ENCODE measurements around the gene ECHDC3.

Gene ECHDC3

DNA sequence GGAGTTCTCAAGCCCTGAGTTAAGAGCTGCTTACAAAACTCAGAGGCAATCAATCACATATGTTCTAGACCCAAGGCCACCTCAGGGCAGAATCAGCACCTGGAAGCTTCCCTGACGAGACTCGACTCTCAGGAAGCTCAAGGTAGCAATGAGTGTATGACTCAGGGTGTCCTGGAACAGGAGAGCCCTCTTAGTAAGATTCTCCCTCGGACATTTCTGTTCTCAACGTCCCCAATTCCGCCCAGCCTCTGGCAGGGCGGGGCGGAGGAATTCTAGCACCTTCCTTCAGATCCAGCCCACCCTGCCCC, 41.3 kb downstream of the ECHDC3 start:
- Mint-ChIP-seq H3K27me3 (ENCODE audit: low read depth, poor library complexity) (peaks cover 19% of the 10 kb centered on the region), H3K36me3 (ENCODE audit: low read depth) (no peaks in the 10 kb centered on the region), H3K4me1 (peaks cover 16% of the 10 kb centered on the region), H3K9me3 (peaks cover 11% of the 10 kb centered on the region), H3K27ac (no peak overlapping the region), H3K4me3 (no peak overlapping the region)
- DNase-seq = no peak
- TF ChIP-seq, protein P1, sequence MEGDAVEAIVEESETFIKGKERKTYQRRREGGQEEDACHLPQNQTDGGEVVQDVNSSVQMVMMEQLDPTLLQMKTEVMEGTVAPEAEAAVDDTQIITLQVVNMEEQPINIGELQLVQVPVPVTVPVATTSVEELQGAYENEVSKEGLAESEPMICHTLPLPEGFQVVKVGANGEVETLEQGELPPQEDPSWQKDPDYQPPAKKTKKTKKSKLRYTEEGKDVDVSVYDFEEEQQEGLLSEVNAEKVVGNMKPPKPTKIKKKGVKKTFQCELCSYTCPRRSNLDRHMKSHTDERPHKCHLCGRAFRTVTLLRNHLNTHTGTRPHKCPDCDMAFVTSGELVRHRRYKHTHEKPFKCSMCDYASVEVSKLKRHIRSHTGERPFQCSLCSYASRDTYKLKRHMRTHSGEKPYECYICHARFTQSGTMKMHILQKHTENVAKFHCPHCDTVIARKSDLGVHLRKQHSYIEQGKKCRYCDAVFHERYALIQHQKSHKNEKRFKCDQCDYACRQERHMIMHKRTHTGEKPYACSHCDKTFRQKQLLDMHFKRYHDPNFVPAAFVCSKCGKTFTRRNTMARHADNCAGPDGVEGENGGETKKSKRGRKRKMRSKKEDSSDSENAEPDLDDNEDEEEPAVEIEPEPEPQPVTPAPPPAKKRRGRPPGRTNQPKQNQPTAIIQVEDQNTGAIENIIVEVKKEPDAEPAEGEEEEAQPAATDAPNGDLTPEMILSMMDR (IDR thresholded peaks at IDR 0.05) = no peak

GRCh38 chr10:11787374-11787773, 45.2 kb downstream of the ECHDC3 start:
- peaks cover 16% of the 10 kb centered on the region for H3K4me1 Mint-ChIP-seq
- no peak for DNase-seq
- TF ChIP-seq, protein P1 (IDR thresholded peaks at IDR 0.05) = no peak
- no peaks in the 10 kb centered on the region for H3K36me3 Mint-ChIP-seq (ENCODE audit: low read depth)
- peaks cover 29% of the 10 kb centered on the region for H3K27me3 Mint-ChIP-seq (ENCODE audit: low read depth, poor library complexity)
- peaks cover 7% of the 10 kb centered on the region for H3K9me3 Mint-ChIP-seq
- H3K4me3 Mint-ChIP-seq = no peak overlapping the region
- no peak overlapping the region for H3K27ac Mint-ChIP-seq

GRCh38 chr10:11787846-11788245, 45.7 kb downstream of the ECHDC3 start:
- DNase-seq = no peak
- TF ChIP-seq, protein P1 (IDR thresholded peaks at IDR 0.05) = no peak
- H3K36me3 Mint-ChIP-seq (ENCODE audit: low read depth) = no peaks in the 10 kb centered on the region
- H3K9me3 Mint-ChIP-seq = peaks cover 12% of the 10 kb centered on the region
- H3K4me1 Mint-ChIP-seq = peaks cover 13% of the 10 kb centered on the region
- no peak overlapping the region for H3K4me3 Mint-ChIP-seq
- no peak overlapping the region for H3K27ac Mint-ChIP-seq
- H3K27me3 Mint-ChIP-seq (ENCODE audit: low read depth, poor library complexity) = peaks cover 29% of the 10 kb centered on the region

DNA sequence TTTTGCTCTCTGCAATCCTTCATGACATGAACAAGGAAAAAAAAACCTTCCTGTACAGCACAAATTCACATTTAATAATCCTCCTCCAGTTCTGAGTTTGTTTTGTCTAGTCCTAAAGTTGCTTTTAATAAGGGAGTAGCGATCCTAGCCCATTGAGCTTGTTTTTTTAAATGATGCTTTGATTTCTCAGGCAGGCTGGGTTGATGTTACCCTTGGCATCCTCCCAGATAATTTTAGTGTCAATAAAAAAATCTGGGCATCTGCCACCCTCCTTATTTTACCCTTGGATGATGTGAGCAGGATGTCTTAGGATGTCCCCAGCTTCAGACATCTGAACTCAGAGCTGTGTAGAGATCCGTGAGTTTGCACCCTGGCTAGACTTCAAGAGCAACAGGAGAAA, 47.1 kb downstream of the ECHDC3 start:
- Mint-ChIP-seq H3K27ac (no peak overlapping the region), H3K27me3 (ENCODE audit: low read depth, poor library complexity) (peaks cover 29% of the 10 kb centered on the region), H3K4me1 (no peaks in the 10 kb centered on the region), H3K4me3 (no peak overlapping the region), H3K9me3 (peaks cover 24% of the 10 kb centered on the region), H3K36me3 (ENCODE audit: low read depth) (peaks cover 5% of the 10 kb centered on the region)
- DNase-seq = no peak
- TF ChIP-seq, protein P1 (IDR thresholded peaks at IDR 0.05) = no peak

DNA sequence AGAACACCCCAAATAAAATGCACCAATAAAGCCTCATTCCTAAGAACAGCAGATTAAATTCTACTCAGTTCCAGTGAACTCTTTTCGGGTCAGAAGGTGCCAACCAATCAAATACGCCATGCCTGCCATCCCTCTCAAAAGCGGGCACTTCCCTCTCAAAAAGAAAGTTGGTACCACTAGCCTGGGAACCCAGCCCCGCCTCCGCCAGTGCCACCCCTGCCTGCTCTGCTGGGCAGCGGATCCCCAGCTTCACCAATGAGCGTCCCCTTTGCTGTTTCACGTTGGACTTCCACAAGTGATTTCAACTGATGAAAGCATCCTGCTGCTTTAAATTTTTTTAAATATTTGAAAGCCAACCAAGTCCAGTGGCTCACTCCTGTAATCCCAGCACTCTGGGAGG, 47.8 kb downstream of the ECHDC3 start:
- peaks cover 5% of the 10 kb centered on the region for H3K36me3 Mint-ChIP-seq (ENCODE audit: low read depth)
- H3K4me3 Mint-ChIP-seq = no peak overlapping the region
- H3K27ac Mint-ChIP-seq = no peak overlapping the region
- H3K9me3 Mint-ChIP-seq = peaks cover 26% of the 10 kb centered on the region
- TF ChIP-seq, protein P1 (IDR thresholded peaks at IDR 0.05) = no peak
- DNase-seq = no peak
- peaks cover 26% of the 10 kb centered on the region for H3K27me3 Mint-ChIP-seq (ENCODE audit: low read depth, poor library complexity)
- no peaks in the 10 kb centered on the region for H3K4me1 Mint-ChIP-seq

DNA sequence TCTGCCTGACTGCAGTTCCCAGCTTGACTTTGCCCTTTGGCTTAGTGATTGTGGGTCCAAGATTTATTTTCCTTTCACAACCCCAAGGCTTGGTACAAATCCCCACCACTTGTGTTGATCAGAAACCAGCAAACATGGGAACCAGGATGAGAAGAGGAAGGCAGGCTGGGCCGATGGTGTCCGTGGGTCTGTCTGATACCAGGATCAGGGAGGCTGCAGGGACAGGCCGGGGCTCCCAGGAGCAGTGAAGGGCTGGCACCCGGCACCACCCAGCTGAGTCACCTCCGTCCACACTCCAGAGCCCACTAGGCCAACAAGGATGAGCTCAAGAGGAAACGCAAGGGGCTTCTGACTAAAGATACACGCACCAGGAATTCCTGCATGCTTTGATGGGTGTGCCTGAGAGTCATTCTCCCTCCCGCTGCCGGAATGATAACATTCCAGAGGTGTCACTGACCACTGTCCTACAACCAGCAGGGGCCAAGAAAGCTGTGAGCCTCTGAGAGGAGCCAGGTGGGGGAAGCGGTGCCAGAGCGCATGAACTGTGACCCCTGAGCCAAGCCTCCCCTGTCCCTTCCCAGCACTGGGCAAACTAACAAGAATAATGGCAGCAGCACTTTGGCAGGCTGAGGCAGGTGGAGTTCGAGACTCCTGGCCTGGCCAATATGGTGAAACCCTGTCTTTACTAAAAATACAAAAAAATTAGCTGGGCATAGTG, 51.7 kb downstream of the ECHDC3 start:
- Mint-ChIP-seq H3K27me3 (ENCODE audit: low read depth, poor library complexity) (peaks cover 10% of the 10 kb centered on the region), H3K4me1 (peaks cover 8% of the 10 kb centered on the region), H3K36me3 (ENCODE audit: low read depth) (peaks cover 5% of the 10 kb centered on the region), H3K4me3 (no peak overlapping the region), H3K27ac (no peak overlapping the region), H3K9me3 (peaks cover 32% of the 10 kb centered on the region)
- TF ChIP-seq, protein P1 (IDR thresholded peaks at IDR 0.05) = no peak
- DNase-seq = no peak

Data from nephron progenitor cell (in vitro differentiated cells).